Neural cell (in vitro differentiated cells): ENCODE results near the gene ZNF516.

ENCODE experiments used
- CTCF ChIP-seq: fragments of 450-650 bp; IDR thresholded peaks from 2 replicates; pipeline ENCODE4 v1.5.1; 2014; ENCODE audit warnings: antibody characterized with exemption, mild to moderate bottlenecking, moderate library complexity; ENCODE audit not compliant: poor library complexity, severe bottlenecking
- EP300 ChIP-seq: fragments of 450-650 bp; conservative IDR thresholded peaks from 2 replicates; pipeline ENCODE4 v1.6.1; 2014; ENCODE audit warnings: antibody characterized with exemption, mild to moderate bottlenecking, moderate library complexity; ENCODE audit not compliant: poor library complexity, severe bottlenecking
- EZH2 ChIP-seq: fragments of 200-600, 300-800 bp; shearing (Covaris generic), sonication (generic); IDR thresholded peaks from 2 replicates; pipeline ENCODE4 v1.6.1; 2014; ENCODE audit warnings: antibody characterized with exemption, low read length, borderline replicate concordance, mild to moderate bottlenecking; ENCODE audit not compliant: insufficient read depth, poor library complexity, severe bottlenecking
- POLR2AphosphoS5 ChIP-seq: IDR thresholded peaks from 2 replicates; pipeline ENCODE4 v1.6.1; 2012
- RAD21 ChIP-seq: fragments of 450-650 bp; conservative IDR thresholded peaks from 2 replicates; pipeline ENCODE4 v1.6.1; 2014; ENCODE audit warnings: antibody characterized with exemption, mild to moderate bottlenecking, moderate library complexity
- TF ChIP-seq, protein P1 (sequence below): IDR thresholded peaks from 2 replicates; pipeline ENCODE4 v1.6.1; 2012; ENCODE audit warnings: borderline replicate concordance

- TF ChIP-seq CTCF (no peak), EP300 (no peak), EZH2 (no peak), POLR2AphosphoS5 (no peak), RAD21 (no peak)
- TF ChIP-seq, protein P1, sequence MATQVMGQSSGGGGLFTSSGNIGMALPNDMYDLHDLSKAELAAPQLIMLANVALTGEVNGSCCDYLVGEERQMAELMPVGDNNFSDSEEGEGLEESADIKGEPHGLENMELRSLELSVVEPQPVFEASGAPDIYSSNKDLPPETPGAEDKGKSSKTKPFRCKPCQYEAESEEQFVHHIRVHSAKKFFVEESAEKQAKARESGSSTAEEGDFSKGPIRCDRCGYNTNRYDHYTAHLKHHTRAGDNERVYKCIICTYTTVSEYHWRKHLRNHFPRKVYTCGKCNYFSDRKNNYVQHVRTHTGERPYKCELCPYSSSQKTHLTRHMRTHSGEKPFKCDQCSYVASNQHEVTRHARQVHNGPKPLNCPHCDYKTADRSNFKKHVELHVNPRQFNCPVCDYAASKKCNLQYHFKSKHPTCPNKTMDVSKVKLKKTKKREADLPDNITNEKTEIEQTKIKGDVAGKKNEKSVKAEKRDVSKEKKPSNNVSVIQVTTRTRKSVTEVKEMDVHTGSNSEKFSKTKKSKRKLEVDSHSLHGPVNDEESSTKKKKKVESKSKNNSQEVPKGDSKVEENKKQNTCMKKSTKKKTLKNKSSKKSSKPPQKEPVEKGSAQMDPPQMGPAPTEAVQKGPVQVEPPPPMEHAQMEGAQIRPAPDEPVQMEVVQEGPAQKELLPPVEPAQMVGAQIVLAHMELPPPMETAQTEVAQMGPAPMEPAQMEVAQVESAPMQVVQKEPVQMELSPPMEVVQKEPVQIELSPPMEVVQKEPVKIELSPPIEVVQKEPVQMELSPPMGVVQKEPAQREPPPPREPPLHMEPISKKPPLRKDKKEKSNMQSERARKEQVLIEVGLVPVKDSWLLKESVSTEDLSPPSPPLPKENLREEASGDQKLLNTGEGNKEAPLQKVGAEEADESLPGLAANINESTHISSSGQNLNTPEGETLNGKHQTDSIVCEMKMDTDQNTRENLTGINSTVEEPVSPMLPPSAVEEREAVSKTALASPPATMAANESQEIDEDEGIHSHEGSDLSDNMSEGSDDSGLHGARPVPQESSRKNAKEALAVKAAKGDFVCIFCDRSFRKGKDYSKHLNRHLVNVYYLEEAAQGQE, result no peak
These were observed 7.5 kb upstream of the ZNF516 start for GRCh38 chr18:76502551-76502950.
